ENCODE results near the gene PLK2. TPM values are rescaled to one million over a fixed set of nuclear protein-coding genes. Genes with fewer than 3 reads are reported as not detected.
A peak's percentile ranks its signal among the peaks of the same experiment; 100 is the strongest.

PLK2 gene
- total RNA-seq, 1 donor from 2014 or later: 572 TPM

DNA sequence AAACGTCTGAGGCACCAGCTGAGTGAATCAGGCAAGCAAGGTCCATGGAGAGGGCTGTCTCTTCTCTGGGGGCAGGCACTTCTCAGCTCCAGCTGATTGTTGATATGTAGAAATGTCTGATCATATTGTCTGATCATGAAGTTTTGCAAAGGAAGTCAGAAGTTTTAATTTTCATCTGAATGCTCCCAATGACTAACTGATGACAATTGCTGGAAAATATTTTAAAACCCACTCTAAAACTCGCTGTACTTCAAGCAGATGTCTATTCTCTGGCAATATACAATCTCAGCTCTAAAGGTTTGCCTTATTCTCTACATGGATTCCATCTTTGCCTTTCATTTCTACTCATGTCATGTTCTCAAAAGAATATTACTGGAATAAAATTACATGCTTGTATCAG, 12.7 kb downstream of the PLK2 start:
- Mint-ChIP-seq H3K4me3 (ENCODE audit: unreplicated experiment) (peak overlapping the region; percentile 85), H3K27me3 (ENCODE audit: unreplicated experiment) (no peaks in the 10 kb centered on the region), H3K4me1 (ENCODE audit: unreplicated experiment) (peaks cover 4% of the 10 kb centered on the region)

DNA sequence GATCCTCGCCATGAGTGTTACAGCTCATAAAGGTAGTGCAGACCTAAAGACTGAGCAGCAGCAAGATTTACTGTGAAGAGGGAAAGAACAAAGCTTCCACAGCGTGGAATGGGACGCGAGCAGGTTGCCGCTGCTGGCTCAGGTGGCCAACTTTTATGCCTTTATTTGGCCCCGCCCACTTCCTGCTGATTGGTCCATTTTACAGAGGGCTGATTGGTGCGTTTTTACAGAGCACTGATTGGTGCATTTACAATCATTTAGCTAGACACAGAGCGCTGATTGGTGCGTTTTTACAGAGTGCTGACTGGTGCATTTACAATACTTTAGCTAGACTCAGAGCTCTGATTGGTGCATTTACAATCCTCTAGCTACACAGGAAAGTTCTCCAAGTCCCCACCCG, 13.9 kb downstream of the PLK2 start:
- H3K9me3 Mint-ChIP-seq (ENCODE audit: unreplicated experiment): peaks cover 10% of the 10 kb centered on the region
- DNase-seq (ENCODE audit: low spot score): no peak
- H3K36me3 Mint-ChIP-seq (ENCODE audit: low read depth, unreplicated experiment): peaks cover 28% of the 10 kb centered on the region
- H3K4me1 Mint-ChIP-seq (ENCODE audit: unreplicated experiment): no peaks in the 10 kb centered on the region
- H3K4me3 Mint-ChIP-seq (ENCODE audit: unreplicated experiment): no peak overlapping the region
- no peaks in the 10 kb centered on the region for H3K27me3 Mint-ChIP-seq (ENCODE audit: unreplicated experiment)
- TF ChIP-seq, protein P1, sequence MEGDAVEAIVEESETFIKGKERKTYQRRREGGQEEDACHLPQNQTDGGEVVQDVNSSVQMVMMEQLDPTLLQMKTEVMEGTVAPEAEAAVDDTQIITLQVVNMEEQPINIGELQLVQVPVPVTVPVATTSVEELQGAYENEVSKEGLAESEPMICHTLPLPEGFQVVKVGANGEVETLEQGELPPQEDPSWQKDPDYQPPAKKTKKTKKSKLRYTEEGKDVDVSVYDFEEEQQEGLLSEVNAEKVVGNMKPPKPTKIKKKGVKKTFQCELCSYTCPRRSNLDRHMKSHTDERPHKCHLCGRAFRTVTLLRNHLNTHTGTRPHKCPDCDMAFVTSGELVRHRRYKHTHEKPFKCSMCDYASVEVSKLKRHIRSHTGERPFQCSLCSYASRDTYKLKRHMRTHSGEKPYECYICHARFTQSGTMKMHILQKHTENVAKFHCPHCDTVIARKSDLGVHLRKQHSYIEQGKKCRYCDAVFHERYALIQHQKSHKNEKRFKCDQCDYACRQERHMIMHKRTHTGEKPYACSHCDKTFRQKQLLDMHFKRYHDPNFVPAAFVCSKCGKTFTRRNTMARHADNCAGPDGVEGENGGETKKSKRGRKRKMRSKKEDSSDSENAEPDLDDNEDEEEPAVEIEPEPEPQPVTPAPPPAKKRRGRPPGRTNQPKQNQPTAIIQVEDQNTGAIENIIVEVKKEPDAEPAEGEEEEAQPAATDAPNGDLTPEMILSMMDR (IDR thresholded peaks at IDR 0.05; ENCODE audit: unreplicated experiment): no peak
- H3K27ac Mint-ChIP-seq (ENCODE audit: unreplicated experiment): no peak overlapping the region

More for the DNA sequence above, 12.7 kb downstream of the PLK2 start:
- no peak overlapping the region for H3K27ac Mint-ChIP-seq (ENCODE audit: unreplicated experiment)
- peaks cover 10% of the 10 kb centered on the region for H3K9me3 Mint-ChIP-seq (ENCODE audit: unreplicated experiment)
- peaks cover 35% of the 10 kb centered on the region for H3K36me3 Mint-ChIP-seq (ENCODE audit: low read depth, unreplicated experiment)
- DNase-seq (ENCODE audit: low spot score): no peak
- TF ChIP-seq, protein P1 (IDR thresholded peaks at IDR 0.05; ENCODE audit: unreplicated experiment): no peak

DNA sequence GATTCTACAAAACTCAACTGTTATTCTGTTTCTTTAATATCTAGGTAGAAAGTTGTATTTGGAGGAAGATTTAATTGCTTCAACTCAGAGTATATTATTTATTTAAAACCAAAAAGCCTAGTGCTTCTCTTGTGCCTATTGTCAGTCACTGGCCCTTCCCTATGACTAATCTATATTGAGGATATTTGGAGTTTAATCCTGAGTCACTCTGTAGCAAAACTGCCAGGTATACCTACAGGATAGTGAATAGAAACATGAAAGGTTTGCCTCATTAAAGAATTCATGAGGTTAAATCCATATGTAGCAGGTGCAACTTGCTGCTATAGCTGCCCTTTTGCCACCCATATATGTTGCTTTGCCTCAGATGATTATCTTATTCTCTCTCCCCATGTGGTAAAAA, 15.1 kb downstream of the PLK2 start:
- H3K27me3 Mint-ChIP-seq (ENCODE audit: unreplicated experiment): no peaks in the 10 kb centered on the region
- no peaks in the 10 kb centered on the region for H3K4me1 Mint-ChIP-seq (ENCODE audit: unreplicated experiment)
- no peak overlapping the region for H3K4me3 Mint-ChIP-seq (ENCODE audit: unreplicated experiment)
- H3K36me3 Mint-ChIP-seq (ENCODE audit: low read depth, unreplicated experiment): peaks cover 28% of the 10 kb centered on the region
- TF ChIP-seq, protein P1 (IDR thresholded peaks at IDR 0.05; ENCODE audit: unreplicated experiment): no peak
- H3K9me3 Mint-ChIP-seq (ENCODE audit: unreplicated experiment): peaks cover 10% of the 10 kb centered on the region
- DNase-seq (ENCODE audit: low spot score): no peak
- no peak overlapping the region for H3K27ac Mint-ChIP-seq (ENCODE audit: unreplicated experiment)

DNA sequence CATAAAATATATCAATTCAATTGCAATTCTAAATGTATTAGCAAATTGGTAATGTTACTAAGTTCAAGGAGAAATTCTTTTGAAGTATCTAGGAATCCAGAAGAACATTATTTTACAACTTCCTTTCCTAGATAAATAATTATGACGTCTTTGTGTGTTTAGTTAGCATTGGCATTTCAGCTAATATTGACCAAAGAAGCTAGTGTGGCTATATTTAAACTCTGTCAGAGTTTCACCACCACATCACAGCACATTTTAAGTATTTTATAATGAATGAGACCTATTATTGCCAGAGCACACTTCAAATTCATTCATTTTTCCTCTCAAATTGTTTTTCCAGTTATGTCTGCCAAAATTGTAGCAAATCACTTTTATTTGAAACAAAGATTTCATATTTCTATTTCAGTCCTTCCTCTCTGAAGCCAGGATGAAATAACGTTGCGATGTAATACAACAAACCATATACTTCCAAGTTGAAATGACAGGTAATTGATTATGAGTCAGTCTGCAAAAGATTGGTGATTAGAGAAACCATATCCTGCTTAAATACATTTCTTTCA, 18.9 kb downstream of the PLK2 start:
- no peak for DNase-seq (ENCODE audit: low spot score)
- no peaks in the 10 kb centered on the region for H3K4me1 Mint-ChIP-seq (ENCODE audit: unreplicated experiment)
- no peaks in the 10 kb centered on the region for H3K27me3 Mint-ChIP-seq (ENCODE audit: unreplicated experiment)
- no peak overlapping the region for H3K27ac Mint-ChIP-seq (ENCODE audit: unreplicated experiment)
- peaks cover 2% of the 10 kb centered on the region for H3K36me3 Mint-ChIP-seq (ENCODE audit: low read depth, unreplicated experiment)
- TF ChIP-seq, protein P1 (IDR thresholded peaks at IDR 0.05; ENCODE audit: unreplicated experiment): no peak
- no peaks in the 10 kb centered on the region for H3K9me3 Mint-ChIP-seq (ENCODE audit: unreplicated experiment)
- H3K4me3 Mint-ChIP-seq (ENCODE audit: unreplicated experiment): no peak overlapping the region

DNA sequence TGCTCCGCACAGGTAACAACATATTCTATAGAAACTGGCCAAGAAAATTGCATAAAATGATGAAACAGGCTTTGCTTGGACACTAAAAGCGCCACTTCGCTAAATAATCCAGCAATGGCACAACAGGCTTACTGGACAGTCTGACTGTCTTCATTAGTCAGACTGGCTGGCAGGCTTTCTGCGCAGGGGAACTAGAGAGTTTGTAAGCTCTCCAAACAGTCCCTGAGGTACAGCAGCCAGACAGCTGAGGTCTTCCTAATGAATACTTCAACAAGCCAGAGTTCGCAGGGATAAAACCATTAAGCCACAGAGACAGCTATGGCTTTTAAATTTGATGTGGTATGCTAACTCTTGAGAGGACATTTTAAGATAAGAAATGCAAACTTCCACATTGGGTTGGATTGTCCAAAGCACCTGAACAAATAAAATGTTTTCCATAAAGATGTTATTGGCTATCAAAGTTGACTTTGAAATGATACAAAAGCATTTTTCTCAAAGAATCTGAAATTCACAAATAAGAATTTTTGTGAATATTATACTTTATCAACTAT, 20.7 kb downstream of the PLK2 start:
- no peaks in the 10 kb centered on the region for H3K36me3 Mint-ChIP-seq (ENCODE audit: low read depth, unreplicated experiment)
- no peaks in the 10 kb centered on the region for H3K4me1 Mint-ChIP-seq (ENCODE audit: unreplicated experiment)
- no peaks in the 10 kb centered on the region for H3K27me3 Mint-ChIP-seq (ENCODE audit: unreplicated experiment)
- no peak overlapping the region for H3K4me3 Mint-ChIP-seq (ENCODE audit: unreplicated experiment)
- TF ChIP-seq, protein P1 (IDR thresholded peaks at IDR 0.05; ENCODE audit: unreplicated experiment): no peak
- DNase-seq (ENCODE audit: low spot score): no peak
- no peaks in the 10 kb centered on the region for H3K9me3 Mint-ChIP-seq (ENCODE audit: unreplicated experiment)
- H3K27ac Mint-ChIP-seq (ENCODE audit: unreplicated experiment): no peak overlapping the region
